CD4-positive, alpha-beta T cell treated with Interleukin-21 for 1 hour (primary cell): ENCODE data around the gene BCAS4.

Experiments used
- DNase-seq: peaks from one replicate; pipeline ENCODE4 v3.0.0-alpha.2; 2020

Gene BCAS4

DNA sequence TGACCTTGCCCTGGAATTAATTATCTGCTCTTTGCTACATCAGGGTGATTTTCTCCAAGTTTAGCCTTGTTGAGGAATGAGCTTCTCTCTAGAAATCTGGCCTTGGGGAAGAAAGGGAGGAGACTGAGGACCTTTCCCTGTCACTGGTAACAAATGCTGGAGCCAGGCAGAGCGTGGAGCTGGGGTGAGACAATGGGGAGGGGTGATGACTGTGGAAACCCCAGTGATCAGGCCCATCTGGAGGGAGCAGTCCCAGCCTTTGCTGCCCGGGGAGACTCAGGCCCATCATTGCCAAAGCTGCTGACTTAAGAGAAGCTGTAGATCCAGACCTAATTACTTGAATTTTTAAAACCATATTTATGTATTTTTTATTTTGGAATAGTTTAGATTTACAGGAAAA is 31.3 kb downstream of the BCAS4 start:
- no peak for DNase-seq

DNA sequence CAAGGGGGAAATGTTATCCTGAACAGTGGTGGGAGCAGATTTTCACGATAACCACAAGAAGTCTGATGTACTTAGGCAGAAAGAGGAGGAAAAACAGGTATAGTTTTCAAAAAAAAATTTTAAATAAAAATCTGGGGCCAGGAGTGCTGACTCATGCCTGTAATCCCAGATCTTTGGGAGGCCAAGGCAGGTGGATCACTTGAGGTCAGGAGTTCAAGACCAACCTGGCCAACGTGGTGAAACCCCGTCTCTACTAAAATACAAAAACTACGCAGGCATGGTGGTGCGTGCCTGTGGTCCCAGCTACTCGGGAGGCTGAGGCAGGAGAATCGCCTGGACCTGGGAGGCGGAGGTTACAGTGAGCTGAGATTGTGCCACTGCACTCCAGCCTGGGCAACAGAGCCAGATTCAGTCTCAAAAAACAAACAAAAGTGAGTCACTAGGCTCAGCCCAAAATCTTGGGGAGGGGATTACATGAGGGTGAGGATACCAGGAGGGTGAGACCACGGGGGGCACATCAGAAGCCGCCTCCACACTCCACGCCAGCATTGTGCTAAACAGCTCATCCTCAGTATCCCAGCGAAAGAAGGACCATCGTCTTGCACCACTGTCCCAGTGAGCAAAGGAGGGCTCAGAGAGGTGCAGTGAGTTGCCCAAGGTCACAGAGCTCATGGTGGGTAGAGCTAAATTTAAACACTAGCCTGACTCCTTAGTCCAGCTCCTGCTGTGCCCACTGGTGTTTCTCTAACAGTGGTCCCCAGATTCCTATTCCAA is 33.7 kb downstream of the BCAS4 start:
- no peak for DNase-seq

DNA sequence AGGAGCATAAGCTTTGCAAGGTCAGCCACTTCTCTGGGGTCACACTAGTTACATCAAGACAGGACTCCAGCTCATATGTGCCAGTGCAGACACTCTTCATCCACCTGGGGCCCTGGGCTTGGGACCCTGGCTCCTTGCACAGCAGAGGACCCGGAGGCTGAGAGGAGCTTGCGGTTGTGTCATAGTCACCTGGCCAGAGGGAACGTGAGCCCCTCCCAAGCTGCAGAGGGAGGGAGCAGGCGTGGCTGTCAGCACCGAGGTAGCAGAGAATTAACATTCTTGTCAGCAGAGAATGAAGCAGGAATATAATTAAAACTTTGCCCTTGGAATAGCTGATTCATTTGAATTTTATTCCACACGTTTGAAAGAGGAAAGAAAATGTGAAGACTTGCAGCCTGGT is 36.8 kb downstream of the BCAS4 start:
- no peak for DNase-seq

DNA sequence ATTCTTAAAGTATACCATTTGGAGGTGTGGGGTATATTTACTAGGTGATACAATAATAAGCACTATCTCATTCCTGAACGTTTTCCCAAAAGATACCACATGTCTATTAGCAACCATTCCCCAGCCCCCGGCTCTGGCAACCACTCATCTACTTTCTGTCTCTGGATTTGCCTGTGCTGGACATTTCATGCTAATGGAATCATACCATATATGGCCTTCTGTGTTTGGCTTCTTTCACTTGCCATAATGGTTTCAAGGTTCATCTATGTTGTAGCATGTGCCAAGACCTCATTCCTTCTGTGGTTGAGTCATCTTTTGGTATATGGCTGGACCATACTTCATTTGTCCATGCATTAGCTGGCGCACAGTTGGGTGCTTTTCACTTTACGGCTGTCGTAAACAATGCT is 39.7 kb downstream of the BCAS4 start:
- no peak for DNase-seq

DNA sequence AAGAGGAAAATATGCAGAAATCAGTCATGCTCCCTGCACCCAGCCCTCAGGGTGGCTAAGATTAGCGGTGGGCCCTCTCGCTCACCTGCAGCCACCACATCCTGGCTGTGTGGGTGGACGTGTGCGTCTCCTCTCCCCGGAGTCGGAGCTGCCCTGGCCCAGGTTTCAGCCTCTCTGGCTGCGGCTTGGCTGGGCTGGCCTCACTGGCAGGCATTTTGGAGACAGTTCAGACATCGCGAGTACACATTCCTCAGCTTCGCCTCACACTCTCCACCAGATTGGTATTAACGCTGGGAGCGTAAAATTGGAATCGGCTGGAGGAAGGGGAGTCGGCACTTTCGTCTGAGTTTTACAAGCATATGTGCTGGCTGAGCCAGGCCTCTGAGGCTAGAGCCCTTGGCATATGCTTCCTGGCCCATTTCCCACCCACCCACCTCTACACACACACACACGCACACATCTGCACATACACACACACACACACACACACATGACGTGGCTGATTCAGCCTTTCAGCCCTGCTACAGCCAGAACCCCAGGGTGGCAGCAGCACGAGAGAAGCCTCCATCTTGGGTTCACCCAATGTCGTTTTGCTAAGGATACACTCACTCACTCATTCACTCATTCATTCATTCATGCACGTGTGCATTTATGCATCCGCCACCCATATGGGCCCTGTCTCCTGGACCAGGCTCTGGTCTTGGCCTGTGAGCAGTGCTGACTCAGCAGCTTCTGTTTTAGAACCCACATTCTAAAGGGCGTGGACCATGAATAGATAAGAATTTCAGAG is 42.9 kb downstream of the BCAS4 start:
- DNase-seq = no peak

DNA sequence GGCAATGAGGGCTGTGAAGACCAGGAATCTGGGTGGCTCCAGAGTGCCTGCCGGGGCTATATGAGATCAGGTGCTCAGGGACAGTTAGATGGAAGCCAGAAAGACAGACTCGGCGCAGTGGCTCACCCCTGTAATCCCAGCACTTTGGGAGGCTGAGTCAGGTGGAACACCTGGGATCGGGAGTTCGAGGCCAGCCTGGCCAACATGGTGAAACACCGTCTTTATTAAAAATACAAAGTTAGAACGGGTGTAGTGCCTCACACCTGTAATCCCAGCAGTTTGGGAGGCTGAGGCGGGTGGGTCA is 43.4 kb downstream of the BCAS4 start:
- no peak for DNase-seq

DNA sequence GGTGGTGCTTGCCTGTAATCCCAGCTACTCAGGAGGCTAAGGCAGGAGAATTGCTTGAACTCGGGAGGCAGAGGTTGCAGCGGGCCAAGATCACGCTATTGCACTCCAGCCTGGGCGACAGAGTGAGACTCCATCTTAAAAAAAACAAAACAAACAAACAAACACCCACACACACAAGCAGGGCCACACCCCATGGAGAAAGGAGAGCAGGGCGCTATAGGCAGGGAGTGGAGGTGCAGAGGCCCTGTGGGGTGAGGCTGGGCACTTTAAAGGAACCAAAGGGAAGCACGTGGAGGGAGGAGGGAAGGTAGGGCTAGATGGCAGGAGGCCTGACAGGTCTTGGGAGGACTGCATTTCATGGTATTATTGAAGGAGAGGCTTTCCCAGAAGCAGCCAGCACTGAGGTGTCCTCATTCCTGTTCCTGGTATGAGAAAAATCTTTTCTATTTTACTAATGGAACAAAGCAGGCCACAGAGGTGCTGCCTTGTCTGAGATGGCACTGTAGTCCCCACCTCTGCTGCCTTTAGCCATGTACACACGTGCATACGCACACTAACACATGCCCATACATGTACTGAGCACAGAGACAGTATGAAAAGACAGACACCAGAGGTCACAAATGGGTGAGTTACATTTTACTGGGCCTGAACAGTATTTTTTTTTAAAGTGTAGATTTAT is 44.0 kb downstream of the BCAS4 start:
- DNase-seq = no peak

DNA sequence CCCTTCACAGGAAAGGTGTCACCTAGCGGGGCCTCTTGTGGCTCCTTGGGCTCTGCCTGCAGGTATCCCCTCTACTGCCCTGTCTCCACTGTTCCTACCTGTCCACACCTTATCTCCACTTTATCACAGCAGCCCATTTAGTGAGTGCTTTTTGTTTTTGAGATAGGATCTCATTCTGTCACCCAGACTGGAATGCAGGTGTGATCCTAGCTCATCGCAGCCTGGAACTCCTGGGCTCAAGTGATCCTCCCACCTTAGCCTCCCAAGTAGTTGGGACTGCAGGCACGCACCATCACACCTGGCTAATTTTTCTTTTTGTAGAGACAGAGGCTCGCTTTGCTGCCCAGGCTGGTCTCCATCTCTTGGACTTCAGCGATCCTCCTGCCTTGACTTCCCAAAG is 48.0 kb downstream of the BCAS4 start:
- no peak for DNase-seq

DNA sequence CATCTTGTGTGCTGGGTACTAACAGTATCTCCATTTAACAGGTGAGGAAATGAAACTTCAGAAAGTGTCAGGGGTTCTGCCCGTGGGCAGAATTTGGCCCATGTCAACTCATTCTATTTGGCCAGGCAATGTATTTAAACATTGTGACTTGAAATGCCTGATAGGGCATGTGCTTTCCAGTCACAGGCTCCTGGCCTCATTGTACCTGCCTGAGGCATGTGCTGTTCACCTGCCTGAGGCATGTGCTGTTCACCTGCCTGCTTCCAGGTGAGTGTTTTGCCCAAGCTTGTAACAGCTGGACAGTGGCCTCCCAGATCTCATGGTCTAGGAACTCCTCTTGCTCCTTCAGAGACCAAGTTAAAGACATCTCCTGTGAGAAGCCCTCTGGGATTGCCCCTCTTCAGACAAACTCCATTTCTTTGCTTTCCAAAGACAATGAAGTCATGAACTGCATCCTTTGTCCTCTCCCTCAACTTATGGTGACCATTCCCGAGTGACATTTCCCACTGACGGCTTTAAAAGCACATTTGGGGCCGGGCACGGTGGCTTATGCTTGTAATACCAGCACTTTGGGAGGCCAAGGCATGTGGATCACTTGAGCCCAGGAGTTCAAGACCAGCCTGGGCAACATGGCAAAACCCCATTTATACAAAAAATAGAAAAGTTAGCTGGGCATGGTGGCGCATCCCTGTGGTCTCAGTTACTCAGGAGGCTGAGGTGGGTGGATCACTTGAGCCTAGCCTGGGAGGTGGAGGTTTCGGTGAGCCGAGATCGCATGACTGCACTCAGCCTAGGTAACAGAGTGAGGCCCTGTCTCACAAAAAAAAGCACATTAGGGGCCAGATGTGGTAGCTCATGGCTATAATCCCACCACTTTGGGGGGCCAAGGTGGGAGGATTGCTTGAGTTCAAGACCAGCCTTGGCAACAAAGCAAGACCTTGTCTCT is 48.7 kb downstream of the BCAS4 start:
- no peak for DNase-seq

DNA sequence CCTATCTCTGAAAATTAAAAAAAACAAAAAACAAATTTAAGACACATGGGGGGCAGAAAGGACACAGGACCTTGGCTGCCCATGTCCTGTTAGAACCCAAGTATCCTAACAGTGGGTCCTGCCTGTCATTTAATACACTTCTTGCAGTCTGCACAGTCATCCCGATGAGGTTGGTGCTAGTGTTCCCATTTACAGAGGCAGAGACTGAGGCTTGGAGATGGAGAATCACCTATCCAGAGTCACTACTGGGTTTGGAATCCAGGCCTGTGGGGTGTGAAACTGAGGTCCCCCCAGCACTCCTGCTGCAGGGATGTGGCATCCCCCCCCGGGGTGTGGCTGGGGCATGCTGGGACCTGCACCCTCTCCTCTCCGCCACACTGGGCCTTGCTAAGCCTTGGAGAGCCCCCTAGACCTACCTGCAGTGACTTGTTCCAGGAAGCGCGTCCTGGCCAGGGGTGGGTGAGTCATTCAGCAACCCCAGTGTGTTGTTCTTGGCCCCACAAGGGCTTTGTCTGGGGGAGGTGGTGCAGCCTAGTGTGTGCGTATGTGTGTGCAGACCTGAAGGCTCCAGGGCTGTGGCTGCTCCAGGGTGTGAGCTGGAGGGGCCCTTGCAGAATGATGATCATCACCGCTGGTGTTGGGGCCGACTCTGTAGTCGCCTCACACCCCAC is 49.7 kb downstream of the BCAS4 start:
- DNase-seq = peak; percentile 8

DNA sequence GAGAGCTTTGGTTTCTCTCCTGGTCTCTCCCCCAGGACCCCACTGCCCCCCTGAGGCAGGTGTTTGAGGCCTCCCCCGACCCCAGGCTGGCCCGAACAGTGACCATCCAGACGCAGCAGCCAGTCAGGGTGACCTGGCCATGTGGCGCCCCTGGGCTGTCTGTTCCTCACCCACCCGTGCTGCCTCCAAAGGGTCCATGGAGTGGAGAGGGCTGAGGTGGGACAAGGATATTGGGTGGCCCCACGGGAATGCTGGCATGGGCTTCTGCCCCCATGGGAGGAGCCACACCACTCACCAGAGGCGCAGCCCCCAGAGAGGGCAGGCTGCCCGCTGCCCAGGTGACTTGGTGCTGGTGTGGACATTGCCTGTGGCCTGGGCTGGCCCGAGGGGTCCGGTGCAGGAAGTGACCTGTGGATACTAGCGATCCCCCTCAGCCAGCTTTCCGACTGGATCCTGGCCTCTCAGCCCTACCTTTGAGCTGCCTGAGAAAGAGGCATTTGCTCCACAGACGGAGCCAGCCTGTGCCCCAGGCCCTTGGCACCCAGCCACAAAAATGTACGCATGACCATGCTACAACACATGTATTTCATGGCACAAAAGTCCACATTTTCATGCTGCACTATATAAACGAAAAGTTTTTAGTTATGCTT is 50.8 kb downstream of the BCAS4 start:
- no peak for DNase-seq

DNA sequence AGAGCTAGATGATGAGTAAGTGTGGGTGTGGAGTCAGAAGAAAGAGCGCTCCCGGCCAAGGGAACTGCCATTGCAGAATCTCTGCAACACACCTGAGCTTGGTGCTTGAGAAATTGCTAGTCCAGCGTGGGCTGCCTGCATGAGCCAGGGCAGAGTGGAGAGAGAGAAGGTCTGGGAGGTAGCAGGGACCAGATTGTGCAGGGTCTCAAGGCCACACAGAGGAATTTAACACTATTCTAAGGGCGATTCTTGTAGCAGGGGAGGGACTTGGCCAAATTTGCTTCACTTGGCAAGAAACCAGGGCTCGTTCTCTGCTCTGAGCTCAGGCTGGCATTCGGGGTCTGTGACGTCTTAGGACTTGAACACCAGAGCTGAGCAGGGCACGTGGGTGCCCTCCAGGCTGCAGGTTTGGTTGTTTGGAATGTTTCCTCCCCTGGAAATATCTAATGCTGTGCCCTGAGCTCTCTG is 53.5 kb downstream of the BCAS4 start:
- no peak for DNase-seq

DNA sequence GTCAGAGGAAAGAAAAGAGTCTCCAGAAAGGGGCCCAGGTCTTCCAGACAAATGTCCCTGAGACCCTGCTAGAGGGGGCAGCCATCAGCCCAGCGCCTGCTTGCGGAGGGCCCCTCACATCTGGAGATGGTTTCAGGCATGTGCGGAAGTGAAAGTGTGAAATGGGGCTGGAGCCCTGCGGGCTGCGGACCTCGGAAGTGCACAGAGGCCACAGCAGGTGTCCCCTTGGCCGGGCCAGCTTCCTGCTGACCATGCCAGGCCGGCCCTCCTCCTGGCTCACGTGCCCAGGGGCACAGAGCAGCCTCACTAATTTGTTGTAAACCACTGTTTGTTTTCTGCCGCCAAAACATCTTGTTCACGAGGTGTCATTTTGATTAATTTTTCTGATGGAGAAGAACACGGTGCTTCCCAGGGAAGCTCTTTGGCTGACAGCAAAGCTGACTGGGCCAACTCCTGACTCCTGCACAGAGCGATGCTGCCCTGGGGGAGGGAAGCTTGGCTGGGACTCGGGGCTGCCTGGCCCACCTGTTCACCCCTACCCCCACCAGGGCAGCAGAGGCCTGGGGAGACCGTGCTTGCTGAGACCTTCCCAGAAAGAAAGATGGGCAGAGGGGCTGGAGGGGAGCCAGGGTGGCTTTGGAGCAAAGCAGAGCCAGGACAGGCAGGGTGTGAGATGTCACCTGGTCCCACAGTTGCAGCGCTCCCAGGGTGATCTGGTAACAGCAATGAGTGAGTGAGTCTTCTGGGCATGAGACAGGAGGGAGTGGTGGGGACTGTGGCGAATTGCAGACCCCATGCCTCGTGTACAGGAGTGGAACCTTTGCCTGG is 54.2 kb downstream of the BCAS4 start:
- DNase-seq = no peak

DNA sequence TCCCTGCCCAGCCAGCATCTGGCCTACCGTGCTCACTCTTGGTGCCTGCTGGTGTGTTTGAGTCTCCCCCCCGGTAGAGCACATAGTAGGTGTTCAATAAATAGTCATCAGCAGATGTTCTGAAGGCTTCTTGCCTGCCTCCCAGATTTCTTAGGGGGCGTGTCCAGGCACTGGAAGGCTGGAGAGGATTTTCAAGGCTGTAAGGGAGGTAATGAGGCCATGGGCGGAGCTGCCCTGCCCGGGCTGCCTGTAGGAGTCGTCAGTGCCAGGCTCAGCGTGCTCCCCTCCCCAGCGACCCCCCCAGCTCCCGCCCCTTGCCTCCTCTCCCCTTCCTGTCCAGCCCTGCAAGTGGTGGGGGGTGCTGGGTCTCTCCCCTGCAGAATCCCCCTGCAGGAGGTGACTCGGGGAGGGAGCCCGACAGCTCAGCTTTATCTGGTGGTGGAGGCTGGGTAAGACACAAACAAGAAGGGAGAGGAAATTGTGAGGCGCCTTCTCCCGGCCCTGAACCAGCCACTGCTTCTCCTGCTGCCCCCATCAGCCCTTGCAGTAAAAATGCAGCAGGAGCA is 55.9 kb downstream of the BCAS4 start:
- DNase-seq = no peak

DNA sequence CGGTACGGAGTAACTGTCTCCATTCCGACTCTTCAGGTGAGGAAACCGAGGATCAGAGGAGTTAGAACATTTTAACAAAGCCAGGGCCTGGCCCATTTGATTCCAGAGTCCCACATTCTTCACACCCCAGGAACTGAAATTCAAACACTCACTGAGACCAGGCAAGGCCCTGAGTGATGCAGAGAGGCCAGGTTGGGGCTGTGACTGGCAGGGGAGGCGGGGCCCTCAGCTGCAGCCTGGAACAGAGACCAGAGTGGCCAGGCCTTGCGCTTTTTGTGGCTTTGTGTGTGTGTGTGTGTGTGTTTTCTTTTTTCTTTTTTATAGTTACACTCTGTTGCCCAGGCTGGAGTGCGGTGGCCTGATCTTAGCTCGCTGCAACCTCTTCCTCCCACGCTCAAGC is 57.2 kb downstream of the BCAS4 start:
- DNase-seq = no peak

DNA sequence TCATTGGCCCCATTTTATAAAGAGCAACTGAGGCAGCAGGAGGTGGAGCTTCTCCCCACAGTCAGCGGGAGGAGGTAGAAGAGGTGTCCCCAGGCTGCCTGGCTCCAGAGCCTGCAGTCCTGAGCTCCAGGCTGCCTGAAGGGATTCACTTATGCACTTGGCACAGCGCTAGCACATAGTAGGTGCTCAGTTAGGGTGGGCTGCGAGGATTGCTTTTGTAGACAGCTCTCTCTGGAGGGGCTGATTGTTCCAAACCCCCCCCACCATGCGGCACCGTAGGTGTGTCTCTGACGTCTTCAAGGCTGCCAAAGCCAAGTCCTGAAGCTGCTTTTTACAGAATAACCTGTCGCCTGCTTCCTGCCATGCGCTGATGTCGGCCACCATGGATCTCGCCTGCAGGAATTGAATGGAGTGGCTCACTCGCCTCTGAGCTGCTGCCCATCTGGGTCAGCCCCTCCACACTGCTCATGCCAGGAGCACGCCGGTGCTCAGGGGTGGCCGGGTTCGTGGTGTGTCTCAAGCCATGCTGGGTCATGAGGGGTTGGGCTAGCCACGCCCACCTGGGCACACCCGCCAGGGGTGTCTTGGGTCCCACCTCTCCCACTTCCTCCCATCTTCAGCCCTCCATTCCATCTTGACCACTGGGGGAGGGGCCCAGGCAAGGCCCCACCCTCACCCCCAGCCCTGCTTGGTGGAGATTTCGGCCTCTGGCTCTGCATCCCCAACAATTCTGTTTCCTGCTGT is 59.8 kb downstream of the BCAS4 start:
- no peak for DNase-seq

DNA sequence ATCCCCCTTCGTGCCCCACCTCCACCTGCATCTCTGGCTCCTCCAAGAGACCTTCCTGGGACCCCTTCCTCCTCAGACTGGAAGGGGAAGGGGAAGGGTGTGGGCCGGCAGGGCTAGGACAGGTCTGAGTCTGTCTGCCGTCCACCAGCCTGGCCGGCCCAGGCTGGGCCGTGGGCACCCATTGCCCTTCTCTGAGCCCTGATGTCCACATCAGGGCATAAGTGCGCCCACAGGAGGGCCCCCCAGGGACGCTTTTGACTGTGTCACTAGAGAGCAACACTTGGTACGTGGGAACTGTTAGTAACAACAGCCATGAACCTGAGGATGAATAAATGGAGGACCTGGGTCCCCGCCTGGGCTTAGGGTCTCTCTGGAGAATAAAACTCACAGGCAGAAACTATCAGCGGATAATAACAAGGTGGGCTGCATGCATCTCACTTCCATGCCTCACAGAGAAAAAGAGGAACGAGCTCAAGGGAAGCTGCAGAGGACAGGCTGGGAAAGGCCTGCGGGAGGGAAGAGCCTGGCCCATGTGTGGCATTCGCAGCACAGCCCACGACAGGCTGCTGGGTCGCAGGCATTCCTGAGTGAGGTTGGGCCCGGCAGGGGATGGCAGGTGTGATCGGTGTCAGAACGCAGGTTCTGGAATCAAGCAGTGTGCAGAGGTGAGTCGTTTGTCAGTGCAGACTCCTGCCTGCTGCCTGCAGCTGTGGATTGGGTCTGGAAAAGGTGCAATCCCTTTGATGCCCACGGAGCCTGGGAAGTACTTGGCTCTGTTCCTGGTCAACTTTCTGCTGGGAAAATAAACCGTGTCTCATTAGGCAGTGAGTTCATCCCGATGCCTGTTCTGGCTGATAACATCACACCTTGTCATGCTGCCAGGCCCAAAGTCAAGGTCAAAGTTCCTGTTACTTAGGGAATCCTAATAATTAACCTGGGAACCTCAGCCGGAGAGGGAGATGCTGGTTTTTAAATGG is 60.9 kb downstream of the BCAS4 start:
- DNase-seq = no peak

DNA sequence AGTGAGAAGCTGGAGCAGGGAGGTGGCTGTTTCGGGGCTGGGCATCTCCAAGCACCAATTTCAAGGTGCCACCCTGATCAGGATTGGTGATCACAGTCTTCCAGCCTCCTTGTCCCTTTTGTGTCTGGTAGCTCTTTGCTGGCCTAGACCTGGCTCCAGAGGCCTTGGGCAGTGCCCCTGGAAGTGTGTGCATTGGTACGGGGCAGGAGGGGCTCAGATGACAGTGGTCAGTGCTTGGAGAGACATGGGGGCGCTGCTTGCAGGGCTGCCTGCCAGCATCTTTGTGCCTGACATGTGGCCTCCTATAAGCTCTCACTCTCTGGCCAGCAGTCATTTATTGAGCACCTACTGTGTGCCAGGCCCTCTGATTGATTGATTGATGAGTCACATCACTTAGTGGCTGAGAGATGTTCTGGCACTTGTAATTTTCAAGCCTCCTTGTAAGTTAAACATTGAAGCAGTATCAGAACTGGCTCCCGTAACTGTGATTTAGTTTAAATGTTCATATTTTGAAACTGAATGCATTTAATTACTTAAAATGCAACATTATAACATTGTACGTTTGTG is 61.7 kb downstream of the BCAS4 start:
- DNase-seq = no peak
